KOPT-K1 (cell line): ENCODE data around the gene TTC4.
"Not testable (repeated sequence)": the region's sequence is repeated elsewhere in the genome, so short reads cannot be mapped to it uniquely, and the experiment has no call there.

Experiments
- H3K27ac ChIP-seq: fragments of 200-600 bp; sonication (generic); 2 replicates; pipeline ENCODE4 v1.5.1; 2016; ENCODE audit warnings: antibody characterized with exemption, mild to moderate bottlenecking, low read depth, low read length; ENCODE audit not compliant: poor library complexity, severe bottlenecking
- H3K36me3 ChIP-seq: fragments of 200-600 bp; sonication (generic); 2 replicates; pipeline ENCODE4 v1.5.1; 2017; ENCODE audit warnings: antibody characterized with exemption, mild to moderate bottlenecking, low read length, moderate library complexity; ENCODE audit not compliant: insufficient read depth
- H3K9me3 ChIP-seq: fragments of 200-600 bp; sonication (generic); 2 replicates; pipeline ENCODE4 v1.5.1; 2017; ENCODE audit warnings: antibody characterized with exemption, low read length, mild to moderate bottlenecking; ENCODE audit not compliant: insufficient read depth, poor library complexity, severe bottlenecking

Gene TTC4

DNA sequence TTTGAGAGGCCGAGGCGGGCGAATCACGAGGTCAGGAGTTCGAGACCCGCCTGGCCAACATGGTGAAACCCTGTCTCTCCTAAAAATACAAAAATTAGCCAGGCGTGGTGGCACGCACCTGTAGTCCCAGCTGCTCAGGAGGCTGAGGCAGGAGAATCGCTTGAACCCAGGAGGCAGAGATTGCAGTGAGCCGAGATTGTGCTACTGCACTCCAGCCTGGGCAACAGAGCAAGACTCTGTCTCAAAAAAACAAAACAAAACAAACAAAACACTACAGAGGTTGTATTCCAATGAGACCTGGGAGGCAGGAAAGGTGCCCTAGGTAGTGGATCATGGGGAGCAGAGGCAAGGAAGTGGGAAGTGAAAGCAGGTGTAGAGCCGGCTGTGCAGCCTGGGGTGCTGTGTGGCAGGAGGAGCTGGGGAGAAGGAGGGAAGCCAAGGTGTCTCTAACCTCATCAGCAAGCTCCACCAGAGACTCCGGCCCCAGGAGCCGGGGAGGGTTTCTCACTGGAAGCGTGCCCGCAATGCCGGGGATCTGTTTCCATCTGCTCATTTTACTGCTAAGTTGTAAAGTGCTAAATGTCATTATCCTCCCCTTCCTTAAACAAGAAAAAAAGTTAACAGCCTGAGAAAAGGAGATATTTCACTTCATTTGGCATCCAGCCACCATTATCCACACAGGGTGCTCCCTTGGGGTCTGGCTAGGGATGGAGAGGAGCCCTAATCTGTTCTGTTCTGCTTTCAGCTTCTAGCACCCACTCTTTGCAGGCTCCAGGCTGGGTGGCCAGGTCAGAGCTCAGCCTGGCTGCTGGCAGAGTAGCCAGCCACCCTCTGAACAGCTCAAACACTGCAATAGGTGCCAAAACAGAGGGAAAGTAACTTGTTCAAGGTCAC, 60.4 kb downstream of the TTC4 start:
- H3K36me3 ChIP-seq, H3K9me3 ChIP-seq, H3K27ac ChIP-seq: not testable (repeated sequence)

DNA sequence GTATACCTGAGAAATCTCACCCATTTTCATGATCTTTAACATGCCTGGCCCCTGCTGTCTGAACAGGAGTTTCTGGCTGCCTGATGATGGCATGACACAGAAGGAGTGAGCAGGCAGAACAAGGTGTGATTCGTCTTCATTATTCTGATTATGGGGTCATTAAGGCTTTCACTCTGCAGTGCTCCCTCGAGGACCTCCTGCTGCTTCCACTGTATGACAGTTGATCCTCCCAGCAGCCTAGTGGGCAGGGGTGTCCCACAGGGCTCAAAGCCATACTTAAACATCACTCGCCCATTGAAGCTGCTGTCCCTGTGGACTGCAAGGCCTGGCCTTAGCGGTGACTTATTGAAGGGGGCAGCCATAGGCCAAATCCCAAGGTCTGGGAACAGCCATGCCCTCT, 61.4 kb downstream of the TTC4 start:
- Histone ChIP-seq H3K9me3 (no peaks in the 10 kb centered on the region), H3K27ac (no peak overlapping the region), H3K36me3 (no peaks in the 10 kb centered on the region)

DNA sequence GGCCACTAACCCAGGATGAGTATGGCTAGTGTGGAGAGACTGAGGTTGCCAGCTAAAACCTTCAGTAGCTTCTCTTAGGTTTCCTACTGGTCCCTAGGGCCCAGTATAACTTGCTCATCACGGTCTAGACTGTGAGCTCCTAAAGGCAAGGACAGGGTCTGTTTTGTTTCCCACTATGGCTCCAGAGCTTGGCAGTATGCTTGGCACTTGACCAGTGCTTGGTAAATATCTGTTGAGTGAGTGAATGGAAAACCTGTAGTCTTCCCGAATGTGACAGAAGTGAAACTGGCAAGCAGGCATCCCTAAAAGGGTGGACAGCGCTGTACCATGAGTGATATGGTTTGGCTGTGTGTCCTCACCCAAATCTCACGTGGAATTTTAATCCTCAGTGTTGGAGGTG, 61.8 kb downstream of the TTC4 start:
- no peak overlapping the region for H3K27ac ChIP-seq
- no peaks in the 10 kb centered on the region for H3K9me3 ChIP-seq
- no peaks in the 10 kb centered on the region for H3K36me3 ChIP-seq

DNA sequence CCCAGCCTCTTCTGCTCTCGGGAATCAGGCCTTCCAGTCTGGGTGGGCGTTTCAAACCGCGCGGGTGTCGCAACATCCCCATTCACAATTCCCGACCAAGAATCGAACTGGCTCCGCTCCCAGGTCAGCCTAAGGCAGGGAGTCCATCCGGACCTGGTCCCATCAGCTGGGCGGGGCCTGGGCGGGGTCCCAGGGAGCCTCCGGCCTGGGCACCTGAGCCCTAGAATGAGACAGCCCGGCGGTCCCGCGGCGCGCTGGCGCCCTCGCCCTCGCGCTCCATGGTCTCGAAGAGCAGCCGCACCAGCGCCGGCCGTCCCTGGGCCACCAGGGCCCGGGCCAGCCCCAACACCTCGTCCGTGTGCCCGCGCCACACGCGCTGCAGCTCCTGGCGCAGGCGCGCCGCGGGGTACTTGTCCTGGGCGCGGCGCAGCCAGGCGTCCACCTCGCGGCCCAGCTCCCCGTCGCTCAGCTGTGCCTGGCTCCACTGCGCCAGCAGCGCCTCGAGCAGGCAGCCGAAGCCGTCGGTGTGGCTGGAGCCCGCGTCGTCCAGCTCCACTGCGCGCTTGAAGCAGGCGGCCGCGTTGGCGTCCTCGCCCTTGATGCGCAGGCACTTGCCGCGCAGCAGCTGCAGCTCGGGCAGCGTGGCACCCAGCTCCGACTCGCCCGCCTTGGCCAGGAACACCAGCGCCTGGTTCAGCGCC, 65.5 kb downstream of the TTC4 start:
- no peak overlapping the region for H3K27ac ChIP-seq
- no peaks in the 10 kb centered on the region for H3K36me3 ChIP-seq
- H3K9me3 ChIP-seq = no peaks in the 10 kb centered on the region

DNA sequence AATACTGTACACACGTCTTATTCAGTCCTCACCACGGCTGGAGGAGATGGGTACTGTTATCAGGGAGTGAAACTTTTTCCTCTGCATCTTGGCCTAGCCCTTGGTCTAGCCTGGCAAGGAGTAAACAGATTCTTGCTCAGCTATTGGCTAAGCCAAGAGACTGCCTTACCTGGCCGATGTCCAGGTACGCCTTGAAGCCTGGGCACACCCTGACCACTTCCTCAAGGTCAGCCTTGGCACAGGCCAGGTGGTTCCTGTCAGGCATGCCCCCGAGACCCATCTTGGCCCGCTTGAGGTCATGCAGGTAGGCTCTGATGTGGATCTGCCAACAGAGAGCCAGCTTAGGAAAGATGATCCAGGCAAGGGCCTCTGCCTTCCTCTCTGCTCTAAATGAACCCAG, 66.5 kb downstream of the TTC4 start:
- H3K9me3 ChIP-seq = no peaks in the 10 kb centered on the region
- H3K27ac ChIP-seq = no peak overlapping the region
- no peaks in the 10 kb centered on the region for H3K36me3 ChIP-seq

DNA sequence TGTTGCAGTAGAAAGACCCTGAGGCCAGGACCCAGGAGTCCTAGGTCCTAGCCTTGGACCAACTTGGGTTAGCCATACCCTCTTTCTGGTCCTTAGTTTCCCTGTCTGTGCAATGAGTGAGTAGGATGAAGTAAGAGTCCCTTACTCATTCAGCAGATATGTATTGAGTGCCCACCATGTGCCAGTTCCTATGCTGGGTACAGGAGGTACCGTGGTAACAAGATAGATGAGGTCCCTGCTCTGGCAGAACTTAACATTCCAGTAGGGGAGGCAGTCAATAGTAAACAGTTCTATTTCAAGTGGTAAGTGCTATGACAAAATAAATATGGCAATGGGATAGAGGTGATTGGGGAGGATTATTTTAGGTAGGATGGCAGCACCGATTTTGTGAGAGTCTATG, 66.9 kb downstream of the TTC4 start:
- Histone ChIP-seq H3K27ac (no peak overlapping the region), H3K36me3 (no peaks in the 10 kb centered on the region), H3K9me3 (no peaks in the 10 kb centered on the region)

DNA sequence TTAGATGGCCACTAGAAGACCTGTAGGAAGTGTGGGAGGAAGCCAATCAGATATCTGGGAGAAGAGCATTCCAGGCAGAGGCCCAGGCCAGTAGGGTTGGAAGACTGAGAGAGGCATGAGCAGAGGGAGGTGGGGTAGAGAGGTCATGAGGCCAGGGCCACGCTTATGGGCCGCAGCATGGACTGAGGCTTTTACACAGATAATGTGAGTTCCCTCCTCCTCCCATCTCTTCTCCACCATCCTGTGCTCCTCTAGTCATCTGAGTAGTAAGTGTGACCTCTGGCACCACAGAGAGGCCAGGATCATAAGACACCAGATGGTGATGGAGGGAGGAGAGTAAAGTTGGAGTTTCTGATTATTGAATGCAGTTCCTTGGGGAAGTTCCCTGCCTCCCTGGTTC, 68.4 kb downstream of the TTC4 start:
- Histone ChIP-seq H3K27ac (no peak overlapping the region), H3K36me3 (no peaks in the 10 kb centered on the region), H3K9me3 (no peaks in the 10 kb centered on the region)

DNA sequence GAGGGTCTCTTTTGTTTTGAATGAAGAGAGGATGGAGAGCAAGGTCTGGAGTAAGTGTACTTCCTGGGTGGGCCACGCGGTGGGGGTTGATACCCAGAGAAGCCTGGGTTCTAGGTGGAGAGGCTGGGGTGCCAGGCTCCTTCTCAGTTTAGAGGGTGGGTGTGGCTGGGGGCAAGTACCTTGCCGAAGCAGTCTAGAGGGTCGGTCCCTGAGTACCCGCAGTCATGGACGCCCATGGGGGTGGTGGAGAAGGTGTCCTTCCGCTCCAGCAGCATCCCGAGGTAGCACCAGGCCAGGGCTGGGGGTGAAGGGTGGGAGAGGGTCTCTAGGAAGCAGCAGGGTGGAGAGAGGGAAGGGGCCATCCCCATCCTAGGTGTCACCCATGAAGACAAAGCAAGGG, 71.1 kb downstream of the TTC4 start:
- Histone ChIP-seq H3K9me3 (peaks cover under 1% of the 10 kb centered on the region), H3K36me3 (no peaks in the 10 kb centered on the region), H3K27ac (no peak overlapping the region)

DNA sequence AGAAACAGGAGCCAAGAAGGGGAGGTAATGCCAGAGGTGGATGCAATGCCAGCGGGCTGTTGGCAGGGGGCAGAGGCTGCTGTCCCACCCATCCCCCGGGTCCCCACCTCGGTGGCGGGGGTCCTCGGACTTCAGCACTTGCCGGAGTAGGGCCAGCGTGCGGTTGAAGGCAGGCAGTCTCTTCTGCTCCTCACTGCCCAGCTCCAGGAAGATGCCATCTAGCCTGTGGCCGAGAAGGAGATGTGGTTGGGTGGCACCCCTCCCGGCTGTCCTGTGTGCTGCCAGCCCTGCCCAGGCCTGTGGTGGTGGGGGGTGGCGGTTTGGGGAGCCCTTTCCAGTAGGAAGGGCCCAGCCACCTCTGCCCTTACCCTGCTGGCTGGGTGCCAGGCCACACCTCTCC, 71.9 kb downstream of the TTC4 start:
- H3K27ac ChIP-seq = no peak overlapping the region
- peaks cover 5% of the 10 kb centered on the region for H3K9me3 ChIP-seq
- no peaks in the 10 kb centered on the region for H3K36me3 ChIP-seq

DNA sequence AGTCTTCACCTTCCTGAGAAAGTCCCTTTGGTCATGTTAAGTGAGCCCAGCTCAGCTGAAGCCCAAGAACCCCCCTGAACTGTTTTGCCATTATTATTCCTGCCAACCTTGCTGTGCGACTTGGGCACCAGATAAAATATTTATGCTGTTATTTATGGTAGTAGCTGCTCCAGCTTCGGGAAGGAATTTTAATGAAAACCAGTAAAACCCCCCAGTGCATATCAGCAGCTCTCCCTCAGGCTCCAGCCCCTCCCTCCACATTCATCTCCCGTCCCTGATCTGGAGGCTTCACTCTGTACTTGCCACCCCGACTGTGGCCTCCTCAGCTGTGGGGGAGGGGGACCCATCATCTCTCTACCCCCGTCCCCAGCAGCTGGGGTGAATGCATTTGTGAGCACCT, 72.8 kb downstream of the TTC4 start:
- Histone ChIP-seq H3K36me3 (no peaks in the 10 kb centered on the region), H3K9me3 (peaks cover 5% of the 10 kb centered on the region), H3K27ac (no peak overlapping the region)

DNA sequence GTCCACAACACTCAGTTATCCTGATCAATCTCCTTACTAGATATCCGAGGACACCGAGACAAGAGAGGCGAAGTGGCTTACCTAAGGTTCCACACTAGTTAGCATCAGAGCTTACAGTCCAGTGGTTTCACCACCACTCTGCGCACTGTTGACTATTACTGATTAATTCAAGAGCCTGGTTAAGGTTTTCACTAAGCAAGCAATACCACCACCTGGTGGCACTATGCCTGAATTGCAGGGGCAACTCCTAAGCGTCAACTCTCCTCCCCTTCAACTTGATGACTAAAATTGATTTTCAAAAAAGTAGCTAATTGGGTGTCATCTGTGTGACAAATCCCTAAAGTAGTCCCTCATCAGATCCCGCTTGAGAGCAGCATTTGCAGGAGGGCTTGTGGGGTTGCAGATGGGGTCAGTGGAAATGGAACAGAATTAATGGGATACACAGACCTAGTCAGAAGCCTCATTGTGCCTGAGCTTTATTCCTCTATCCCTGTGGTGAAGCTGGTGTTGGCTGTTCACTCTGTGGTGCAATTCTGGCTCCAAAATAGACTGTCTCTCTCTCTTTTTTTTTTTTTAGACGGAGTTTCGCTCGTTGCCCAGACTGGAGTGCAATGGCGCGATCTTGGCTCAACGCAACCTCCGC, 76.3 kb downstream of the TTC4 start:
- Histone ChIP-seq H3K9me3 (peaks cover 5% of the 10 kb centered on the region), H3K36me3 (no peaks in the 10 kb centered on the region), H3K27ac (no peak overlapping the region)
